ENCODE results near the gene USP7.

DNA sequence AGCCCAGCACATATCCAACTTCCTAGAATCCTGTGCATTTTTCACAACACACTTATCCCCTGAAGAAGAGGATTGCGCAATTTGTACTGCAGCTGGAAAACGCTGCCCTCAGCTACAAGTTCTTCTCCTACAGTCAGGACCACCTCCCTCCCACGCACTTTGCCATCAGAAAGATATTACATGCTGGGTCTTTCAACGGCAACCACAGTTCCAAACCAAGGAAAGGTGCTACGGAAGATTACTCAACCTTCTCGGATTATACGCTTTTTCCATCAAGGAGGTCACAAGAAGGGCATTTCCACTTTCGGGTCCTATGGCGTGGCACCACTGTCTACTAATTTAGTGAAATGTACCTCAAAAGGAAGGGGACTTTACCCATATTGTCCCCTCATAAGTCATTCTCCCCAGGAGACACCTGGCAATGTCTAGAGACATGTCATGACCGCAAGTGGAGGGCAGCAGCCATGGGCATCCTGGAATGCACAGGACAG is 35.2 kb downstream of the USP7 start:
- TF ChIP-seq, protein P1, sequence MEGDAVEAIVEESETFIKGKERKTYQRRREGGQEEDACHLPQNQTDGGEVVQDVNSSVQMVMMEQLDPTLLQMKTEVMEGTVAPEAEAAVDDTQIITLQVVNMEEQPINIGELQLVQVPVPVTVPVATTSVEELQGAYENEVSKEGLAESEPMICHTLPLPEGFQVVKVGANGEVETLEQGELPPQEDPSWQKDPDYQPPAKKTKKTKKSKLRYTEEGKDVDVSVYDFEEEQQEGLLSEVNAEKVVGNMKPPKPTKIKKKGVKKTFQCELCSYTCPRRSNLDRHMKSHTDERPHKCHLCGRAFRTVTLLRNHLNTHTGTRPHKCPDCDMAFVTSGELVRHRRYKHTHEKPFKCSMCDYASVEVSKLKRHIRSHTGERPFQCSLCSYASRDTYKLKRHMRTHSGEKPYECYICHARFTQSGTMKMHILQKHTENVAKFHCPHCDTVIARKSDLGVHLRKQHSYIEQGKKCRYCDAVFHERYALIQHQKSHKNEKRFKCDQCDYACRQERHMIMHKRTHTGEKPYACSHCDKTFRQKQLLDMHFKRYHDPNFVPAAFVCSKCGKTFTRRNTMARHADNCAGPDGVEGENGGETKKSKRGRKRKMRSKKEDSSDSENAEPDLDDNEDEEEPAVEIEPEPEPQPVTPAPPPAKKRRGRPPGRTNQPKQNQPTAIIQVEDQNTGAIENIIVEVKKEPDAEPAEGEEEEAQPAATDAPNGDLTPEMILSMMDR (conservative IDR thresholded peaks at IDR 0.05; ENCODE audit: low read depth, low read length) = no peak
- TF ChIP-seq EZH2 (IDR thresholded peaks at IDR 0.05; ENCODE audit: borderline replicate concordance, low read depth, low read length, poor library complexity, severe bottlenecking) = no peak
